Measurements from ENCODE around the gene CUL5.
"Not testable (repeated sequence)": the region's sequence is repeated elsewhere in the genome, so short reads cannot be mapped to it uniquely, and the experiment has no call there.

CUL5 gene

DNA sequence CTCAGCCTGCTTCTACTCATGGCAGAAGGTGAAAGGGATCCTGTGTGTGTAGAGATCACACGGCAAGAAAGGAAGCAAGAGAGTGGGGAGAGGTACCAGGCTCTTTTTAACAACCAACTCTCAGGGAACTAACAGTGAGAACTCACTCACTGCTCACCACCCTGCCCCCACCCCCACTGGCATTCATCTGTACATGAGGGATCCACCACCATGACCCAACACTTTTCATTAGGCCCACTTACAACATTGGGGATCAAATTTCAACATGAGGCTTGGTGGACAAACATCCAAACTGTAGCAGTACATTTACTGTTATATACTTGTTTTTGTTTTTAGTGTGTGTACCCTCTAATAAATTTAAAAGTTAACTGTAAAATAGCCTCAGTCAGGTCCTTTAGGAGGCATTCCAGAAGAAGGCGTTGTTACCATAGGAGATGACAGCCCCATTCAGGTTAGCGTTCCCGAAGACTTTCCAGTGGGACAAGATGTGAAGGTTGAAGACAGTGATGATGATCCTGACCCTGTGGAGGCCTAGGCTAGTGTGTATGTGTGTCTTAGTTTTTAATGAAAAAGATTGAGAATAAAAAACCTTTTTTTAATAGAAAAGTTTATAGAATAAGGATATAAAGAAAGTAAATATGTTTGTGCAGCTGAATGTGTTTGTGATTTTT lies 11.3 kb downstream of the CUL5 start:
- 77 to 78% methylated on average over 4 of the region's 4 CpGs for WGBS, 2 experiments
- H3K4me3 ChIP-seq (ENCODE audit: insufficient read depth, low read depth, low read length): no peak overlapping the region

DNA sequence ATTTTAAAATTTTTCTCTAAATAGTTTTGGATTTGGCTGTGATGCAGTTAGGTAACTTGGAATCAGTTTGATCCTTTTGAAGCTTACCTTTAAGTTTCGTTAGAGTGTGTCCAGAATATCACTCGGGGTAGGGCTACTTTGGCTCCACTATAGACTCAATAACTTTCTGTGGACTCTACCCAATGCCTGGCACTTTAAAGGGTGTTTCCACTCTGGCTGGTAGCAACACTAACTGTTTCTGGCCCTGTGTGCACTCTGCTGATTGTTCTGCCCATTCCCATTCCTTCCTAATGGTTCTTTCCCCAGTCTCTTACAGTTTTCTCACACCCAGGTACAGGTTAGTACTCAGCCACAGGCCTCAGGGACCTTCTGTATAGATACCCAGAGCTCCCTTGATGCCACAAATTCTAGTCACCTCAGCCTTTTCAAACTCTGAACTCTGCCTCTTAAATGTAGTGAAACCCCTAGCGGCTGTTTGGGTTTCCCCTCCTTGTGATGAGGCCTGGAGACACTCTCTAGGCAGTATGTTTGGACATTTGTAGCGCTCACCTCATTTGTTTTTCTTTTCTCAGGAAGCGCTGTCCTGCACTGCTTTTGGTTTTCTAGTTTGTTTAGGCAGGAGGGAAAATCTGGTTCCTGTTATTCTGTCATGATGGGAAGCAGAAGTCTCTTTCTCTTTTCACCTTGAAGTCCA lies 16.8 kb downstream of the CUL5 start:
- H3K4me3 ChIP-seq (ENCODE audit: insufficient read depth, low read depth, low read length): no peak overlapping the region
- H3K4me1 ChIP-seq (ENCODE audit: control insufficient read depth, insufficient read depth, low read length): no peaks in the 10 kb centered on the region
- no peaks in the 10 kb centered on the region for H3K27me3 ChIP-seq (ENCODE audit: control insufficient read depth, insufficient read depth, low read length, poor library complexity, severe bottlenecking)
- H3K9me3 ChIP-seq (ENCODE audit: control insufficient read depth, low read length): no peaks in the 10 kb centered on the region
- H3K27ac ChIP-seq (ENCODE audit: insufficient read depth, low read depth, low read length, poor library complexity, severe bottlenecking): no peak overlapping the region
- no peaks in the 10 kb centered on the region for H3K36me3 ChIP-seq (ENCODE audit: control insufficient read depth, insufficient read depth, low read length)
- 69 to 94% methylated on average over 4 to 5 of the region's 5 CpGs for WGBS, 2 experiments

More for the DNA sequence above, 11.3 kb downstream of the CUL5 start:
- H3K27ac ChIP-seq (ENCODE audit: insufficient read depth, low read depth, low read length, poor library complexity, severe bottlenecking): no peak overlapping the region
- no peaks in the 10 kb centered on the region for H3K9me3 ChIP-seq (ENCODE audit: control insufficient read depth, low read length)
- no peaks in the 10 kb centered on the region for H3K36me3 ChIP-seq (ENCODE audit: control insufficient read depth, insufficient read depth, low read length)
- H3K4me1 ChIP-seq (ENCODE audit: control insufficient read depth, insufficient read depth, low read length): no peaks in the 10 kb centered on the region
- H3K27me3 ChIP-seq (ENCODE audit: control insufficient read depth, insufficient read depth, low read length, poor library complexity, severe bottlenecking): no peaks in the 10 kb centered on the region

DNA sequence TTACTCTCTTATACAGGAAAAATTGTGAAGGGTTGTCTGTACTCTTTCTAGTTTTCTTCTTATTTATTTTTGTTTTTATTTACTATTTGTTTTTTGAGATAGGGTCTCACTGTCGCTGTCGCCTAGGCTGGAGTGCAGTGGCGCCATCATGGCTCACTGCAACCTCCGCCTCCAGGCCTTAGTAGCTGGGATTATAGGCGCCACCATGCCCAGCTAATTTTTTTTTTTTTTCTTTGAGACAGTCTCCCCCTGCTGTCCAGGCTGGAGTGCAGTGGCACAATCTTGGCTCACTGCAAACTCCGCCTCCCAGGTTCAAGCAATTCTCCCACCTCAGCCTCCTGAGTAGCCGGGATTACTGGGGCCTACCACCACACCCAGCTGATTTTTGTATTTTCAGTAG lies 18.4 kb downstream of the CUL5 start:
- H3K27ac ChIP-seq (ENCODE audit: insufficient read depth, low read depth, low read length, poor library complexity, severe bottlenecking): no peak overlapping the region
- no peaks in the 10 kb centered on the region for H3K4me1 ChIP-seq (ENCODE audit: control insufficient read depth, insufficient read depth, low read length)
- no peaks in the 10 kb centered on the region for H3K27me3 ChIP-seq (ENCODE audit: control insufficient read depth, insufficient read depth, low read length, poor library complexity, severe bottlenecking)
- no peaks in the 10 kb centered on the region for H3K9me3 ChIP-seq (ENCODE audit: control insufficient read depth, low read length)
- no peaks in the 10 kb centered on the region for H3K36me3 ChIP-seq (ENCODE audit: control insufficient read depth, insufficient read depth, low read length)
- WGBS, 2 experiments: 93% methylated on average over 7 of the region's 7 CpGs
- H3K4me3 ChIP-seq (ENCODE audit: insufficient read depth, low read depth, low read length): no peak overlapping the region

DNA sequence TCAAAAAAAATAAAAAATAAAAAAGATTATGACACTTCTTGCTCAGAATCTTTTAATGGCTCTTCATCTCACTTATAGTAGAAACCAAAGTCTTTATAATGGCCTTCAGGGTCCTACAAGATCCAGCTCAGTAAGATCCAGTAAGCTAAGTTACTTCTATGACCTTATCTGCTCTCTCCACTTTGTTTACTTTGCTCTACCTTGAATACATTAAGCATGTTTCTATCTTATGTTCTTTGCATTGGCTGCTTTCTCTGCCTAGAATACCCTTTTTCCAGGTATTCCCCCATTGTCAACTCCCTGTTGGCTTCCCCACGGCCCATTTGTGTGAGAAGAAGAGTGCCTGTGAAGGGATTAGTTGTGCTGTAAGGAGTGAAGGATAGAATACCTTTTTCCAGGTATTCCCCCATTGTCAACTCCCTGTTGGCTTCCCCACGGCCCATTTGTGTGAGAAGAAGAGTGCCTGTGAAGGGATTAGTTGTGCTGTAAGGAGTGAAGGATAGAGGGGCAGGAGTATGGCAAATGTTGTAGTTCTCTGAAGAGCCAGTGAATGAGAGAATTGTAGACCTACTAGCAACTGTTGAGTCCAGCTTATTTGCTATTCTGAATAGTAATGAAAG lies 20.2 kb downstream of the CUL5 start:
- not testable (repeated sequence) for H3K4me3 ChIP-seq (ENCODE audit: insufficient read depth, low read depth, low read length); H3K27me3 ChIP-seq (ENCODE audit: control insufficient read depth, insufficient read depth, low read length, poor library complexity, severe bottlenecking); H3K27ac ChIP-seq (ENCODE audit: insufficient read depth, low read depth, low read length, poor library complexity, severe bottlenecking); H3K9me3 ChIP-seq (ENCODE audit: control insufficient read depth, low read length); H3K4me1 ChIP-seq (ENCODE audit: control insufficient read depth, insufficient read depth, low read length); H3K36me3 ChIP-seq (ENCODE audit: control insufficient read depth, insufficient read depth, low read length)
- WGBS, 2 experiments: 33 to 40% methylated on average over 1 to 2 of the region's 2 CpGs

DNA sequence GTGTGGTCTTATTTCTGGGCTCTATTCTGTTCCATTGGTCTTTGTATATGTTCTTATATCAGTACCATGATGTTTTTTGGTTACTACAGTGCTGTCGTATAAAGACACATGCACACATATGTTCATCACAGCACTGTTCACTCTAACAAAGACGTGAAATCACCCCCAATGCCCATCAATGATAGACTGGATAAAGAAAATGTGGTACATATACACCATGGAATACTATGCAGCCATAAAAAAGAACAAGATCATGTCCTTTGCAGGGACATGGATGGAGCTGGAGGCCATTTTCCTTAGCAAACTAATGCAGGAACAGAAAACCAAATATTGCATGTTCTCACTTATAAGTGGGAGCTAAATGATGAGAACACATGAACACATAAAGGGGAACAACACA lies 22.9 kb downstream of the CUL5 start:
- H3K36me3 ChIP-seq (ENCODE audit: control insufficient read depth, insufficient read depth, low read length); H3K9me3 ChIP-seq (ENCODE audit: control insufficient read depth, low read length); H3K27ac ChIP-seq (ENCODE audit: insufficient read depth, low read depth, low read length, poor library complexity, severe bottlenecking); H3K4me3 ChIP-seq (ENCODE audit: insufficient read depth, low read depth, low read length); H3K4me1 ChIP-seq (ENCODE audit: control insufficient read depth, insufficient read depth, low read length); H3K27me3 ChIP-seq (ENCODE audit: control insufficient read depth, insufficient read depth, low read length, poor library complexity, severe bottlenecking): not testable (repeated sequence)
- 100% methylated on average over 2 of the region's 2 CpGs; no CpG with 5 or more reads in 1 of the 2 experiments for WGBS, 2 experiments

DNA sequence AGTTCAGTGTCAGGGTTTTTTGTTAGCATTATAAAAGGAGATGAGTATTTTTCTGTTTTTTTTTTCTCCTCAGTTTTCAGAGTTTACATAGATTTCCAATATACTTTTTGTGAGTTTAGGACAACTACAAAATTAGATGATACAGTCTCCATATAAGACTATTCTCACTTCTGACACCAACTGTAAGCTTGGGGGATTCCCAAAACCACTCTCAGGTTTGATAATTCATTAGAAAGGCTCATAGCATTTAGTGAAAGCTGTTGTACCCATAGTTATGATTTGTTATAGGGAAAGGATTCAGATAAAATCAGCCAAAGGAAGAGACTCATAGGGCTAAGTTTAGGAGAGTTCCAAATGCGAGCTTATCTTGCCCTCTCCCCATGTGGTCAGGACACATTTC lies 24.1 kb downstream of the CUL5 start:
- no peaks in the 10 kb centered on the region for H3K36me3 ChIP-seq (ENCODE audit: control insufficient read depth, insufficient read depth, low read length)
- H3K4me1 ChIP-seq (ENCODE audit: control insufficient read depth, insufficient read depth, low read length): no peaks in the 10 kb centered on the region
- WGBS, 2 experiments: 90 to 95% methylated on average over 1 of the region's 1 CpG

DNA sequence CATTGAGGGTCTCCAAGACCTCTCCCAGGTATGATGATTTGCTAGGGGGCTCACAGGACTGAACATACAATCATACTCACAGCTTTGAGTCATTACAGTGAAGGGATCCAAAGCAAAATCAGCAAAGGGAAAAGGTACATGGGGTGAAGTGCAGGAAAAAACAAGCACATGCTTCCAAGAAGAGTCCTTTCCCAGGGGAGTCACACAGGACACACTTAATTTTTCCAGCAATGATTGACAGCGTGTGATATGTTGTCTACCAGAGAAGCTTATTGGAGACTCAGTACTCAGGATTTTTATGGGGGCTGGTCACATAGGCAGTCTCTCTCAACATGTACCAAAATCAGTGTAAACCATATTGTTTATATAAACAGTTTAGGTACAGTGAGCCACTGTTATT lies 25.3 kb downstream of the CUL5 start:
- Histone ChIP-seq H3K4me1 (ENCODE audit: control insufficient read depth, insufficient read depth, low read length) (no peaks in the 10 kb centered on the region), H3K27ac (ENCODE audit: insufficient read depth, low read depth, low read length, poor library complexity, severe bottlenecking) (no peak overlapping the region), H3K36me3 (ENCODE audit: control insufficient read depth, insufficient read depth, low read length) (peaks cover 2% of the 10 kb centered on the region), H3K9me3 (ENCODE audit: control insufficient read depth, low read length) (no peaks in the 10 kb centered on the region), H3K4me3 (ENCODE audit: insufficient read depth, low read depth, low read length) (no peak overlapping the region), H3K27me3 (ENCODE audit: control insufficient read depth, insufficient read depth, low read length, poor library complexity, severe bottlenecking) (no peaks in the 10 kb centered on the region)
- WGBS, 2 experiments: 91 to 100% methylated on average over 1 of the region's 1 CpG

More for the DNA sequence above, 24.1 kb downstream of the CUL5 start:
- H3K27ac ChIP-seq (ENCODE audit: insufficient read depth, low read depth, low read length, poor library complexity, severe bottlenecking): no peak overlapping the region
- no peaks in the 10 kb centered on the region for H3K27me3 ChIP-seq (ENCODE audit: control insufficient read depth, insufficient read depth, low read length, poor library complexity, severe bottlenecking)
- no peak overlapping the region for H3K4me3 ChIP-seq (ENCODE audit: insufficient read depth, low read depth, low read length)
- H3K9me3 ChIP-seq (ENCODE audit: control insufficient read depth, low read length): no peaks in the 10 kb centered on the region

DNA sequence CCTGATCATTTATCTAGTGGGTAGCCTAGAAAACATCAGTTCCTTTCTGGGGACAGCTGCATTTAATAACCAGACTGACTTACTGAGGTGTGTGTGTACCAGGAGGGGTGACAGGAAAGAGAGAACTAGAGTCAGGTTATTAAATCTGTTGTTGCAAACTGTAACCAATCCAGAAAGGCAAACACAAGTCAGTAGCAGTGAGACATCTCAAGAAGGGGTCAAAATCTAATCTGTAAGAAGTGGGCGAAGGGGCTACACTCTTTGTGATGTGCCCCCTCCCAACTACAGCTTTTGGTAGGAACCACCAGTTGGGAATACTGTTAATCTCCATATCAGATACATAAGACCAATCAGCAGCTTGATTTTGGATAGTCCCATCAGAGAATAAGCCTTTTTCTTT lies 26.3 kb downstream of the CUL5 start:
- Histone ChIP-seq H3K27ac (ENCODE audit: insufficient read depth, low read depth, low read length, poor library complexity, severe bottlenecking) (no peak overlapping the region), H3K4me3 (ENCODE audit: insufficient read depth, low read depth, low read length) (no peak overlapping the region), H3K27me3 (ENCODE audit: control insufficient read depth, insufficient read depth, low read length, poor library complexity, severe bottlenecking) (no peaks in the 10 kb centered on the region), H3K36me3 (ENCODE audit: control insufficient read depth, insufficient read depth, low read length) (peaks cover 5% of the 10 kb centered on the region), H3K4me1 (ENCODE audit: control insufficient read depth, insufficient read depth, low read length) (no peaks in the 10 kb centered on the region), H3K9me3 (ENCODE audit: control insufficient read depth, low read length) (no peaks in the 10 kb centered on the region)
- WGBS, 2 experiments: 96 to 97% methylated on average over 1 of the region's 1 CpG

DNA sequence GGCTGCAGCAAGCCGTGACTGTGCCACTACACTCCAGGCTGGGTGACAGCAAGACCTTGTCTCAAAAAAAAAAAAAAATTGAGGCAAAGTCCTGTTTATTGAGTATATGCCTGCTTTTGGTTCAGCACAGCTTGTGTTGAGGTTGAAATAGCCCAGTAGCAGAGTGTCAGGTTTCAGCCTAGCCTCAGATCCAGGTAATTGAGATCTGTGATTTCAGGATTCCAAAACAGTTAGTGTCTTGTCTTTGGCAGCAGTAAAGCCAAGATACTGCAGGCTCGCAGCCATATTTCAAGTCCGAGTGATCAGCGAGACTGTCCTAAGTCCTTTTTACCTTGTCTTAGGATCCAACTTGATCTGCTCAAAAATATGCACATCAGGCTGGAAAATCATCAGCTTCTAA lies 27.0 kb downstream of the CUL5 start:
- Histone ChIP-seq H3K27ac (ENCODE audit: insufficient read depth, low read depth, low read length, poor library complexity, severe bottlenecking) (no peak overlapping the region), H3K27me3 (ENCODE audit: control insufficient read depth, insufficient read depth, low read length, poor library complexity, severe bottlenecking) (no peaks in the 10 kb centered on the region), H3K36me3 (ENCODE audit: control insufficient read depth, insufficient read depth, low read length) (peaks cover 5% of the 10 kb centered on the region), H3K9me3 (ENCODE audit: control insufficient read depth, low read length) (no peaks in the 10 kb centered on the region), H3K4me3 (ENCODE audit: insufficient read depth, low read depth, low read length) (no peak overlapping the region), H3K4me1 (ENCODE audit: control insufficient read depth, insufficient read depth, low read length) (no peaks in the 10 kb centered on the region)
- WGBS, 2 experiments: 92 to 94% methylated on average over 4 of the region's 4 CpGs

DNA sequence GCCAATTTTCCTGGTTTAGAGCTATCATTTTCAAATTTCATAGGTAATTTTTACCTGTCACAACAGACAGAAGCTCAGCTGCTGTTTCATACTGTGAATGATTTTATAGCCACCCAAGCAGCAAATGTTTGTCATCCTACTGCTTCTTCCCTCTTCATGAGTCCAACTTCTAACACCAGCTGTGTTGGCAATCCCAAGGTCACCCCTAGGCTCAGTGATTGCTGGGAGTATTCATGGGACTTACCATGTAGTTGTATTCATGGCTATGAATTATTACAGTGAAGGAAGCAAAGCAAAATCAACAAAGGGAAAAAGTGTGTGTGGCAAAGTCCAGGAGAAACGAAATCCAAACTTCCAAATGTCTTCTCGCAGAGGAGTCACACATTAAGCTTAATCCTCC lies 28.5 kb downstream of the CUL5 start:
- Histone ChIP-seq H3K4me3 (ENCODE audit: insufficient read depth, low read depth, low read length) (no peak overlapping the region), H3K27ac (ENCODE audit: insufficient read depth, low read depth, low read length, poor library complexity, severe bottlenecking) (no peak overlapping the region), H3K36me3 (ENCODE audit: control insufficient read depth, insufficient read depth, low read length) (peaks cover 5% of the 10 kb centered on the region), H3K9me3 (ENCODE audit: control insufficient read depth, low read length) (no peaks in the 10 kb centered on the region), H3K4me1 (ENCODE audit: control insufficient read depth, insufficient read depth, low read length) (no peaks in the 10 kb centered on the region), H3K27me3 (ENCODE audit: control insufficient read depth, insufficient read depth, low read length, poor library complexity, severe bottlenecking) (no peaks in the 10 kb centered on the region)
- WGBS, 2 experiments: 90 to 100% methylated on average over 2 of the region's 2 CpGs
